ENCODE data around the gene CTBP2.

The CTBP2 gene

DNA sequence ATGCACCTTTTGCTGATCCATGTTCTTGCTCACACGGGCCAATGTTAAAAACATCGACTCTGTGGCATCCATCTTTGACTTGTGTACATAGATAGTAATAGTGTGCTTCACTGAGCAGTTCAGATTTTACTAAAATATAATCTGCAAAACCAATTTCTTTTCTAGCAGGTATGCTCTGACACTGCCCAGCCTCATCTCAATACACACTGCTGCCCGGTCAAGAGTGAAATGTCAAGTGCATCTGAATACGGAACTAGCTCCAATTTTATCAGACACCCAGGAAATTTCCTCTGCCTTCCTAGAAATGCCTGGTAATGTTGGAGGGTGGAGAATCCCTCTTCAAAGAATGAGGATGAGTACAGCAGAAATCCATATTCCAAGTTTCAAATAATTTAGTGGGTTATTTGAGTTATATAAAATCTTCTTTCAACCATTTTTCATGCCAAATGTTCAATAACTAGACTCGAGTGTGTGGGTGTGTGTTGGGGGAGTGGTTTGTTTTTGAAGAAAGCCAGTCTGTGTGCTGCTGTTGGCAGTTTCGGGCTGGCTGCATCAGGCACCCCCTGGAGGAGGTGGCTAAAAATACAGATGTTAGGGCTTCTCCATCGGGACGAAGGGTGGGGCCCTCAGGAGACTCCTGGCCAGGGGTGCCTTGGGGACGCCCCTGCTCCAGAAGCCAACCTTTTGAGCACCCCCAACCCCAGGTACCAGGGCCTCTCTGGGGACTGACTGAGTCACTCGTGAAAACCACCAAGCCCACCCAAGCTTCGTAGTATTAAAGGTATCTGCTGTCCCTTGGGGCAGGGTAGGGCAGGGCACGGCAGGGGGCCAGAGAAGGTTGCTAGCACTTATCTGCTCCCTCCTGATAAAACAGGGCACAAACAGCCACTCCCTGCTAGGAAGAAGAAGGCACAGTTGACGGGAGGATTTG lies 15.4 kb downstream of the CTBP2 start:
- no peak for DNase-seq (ENCODE audit: low spot score)

DNA sequence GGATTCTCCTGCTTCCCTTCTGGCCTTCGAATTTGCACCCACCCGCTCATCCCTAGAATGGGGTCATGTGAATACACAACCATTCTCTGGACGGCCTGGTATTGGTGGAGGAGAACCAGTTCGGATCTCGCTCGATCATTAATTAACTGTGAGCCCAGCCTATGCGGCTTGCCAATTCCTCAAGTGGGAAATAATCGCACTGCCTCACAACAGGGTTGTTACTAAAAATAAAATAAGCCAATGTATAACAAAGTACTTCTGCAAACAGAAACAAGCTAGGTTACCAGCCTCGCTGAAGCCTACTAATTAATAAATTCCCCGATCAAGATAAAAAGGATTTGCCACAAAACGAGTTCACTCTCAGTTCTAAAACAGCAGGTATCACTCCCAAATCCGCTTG lies 16.2 kb downstream of the CTBP2 start:
- no peak for DNase-seq (ENCODE audit: low spot score)

DNA sequence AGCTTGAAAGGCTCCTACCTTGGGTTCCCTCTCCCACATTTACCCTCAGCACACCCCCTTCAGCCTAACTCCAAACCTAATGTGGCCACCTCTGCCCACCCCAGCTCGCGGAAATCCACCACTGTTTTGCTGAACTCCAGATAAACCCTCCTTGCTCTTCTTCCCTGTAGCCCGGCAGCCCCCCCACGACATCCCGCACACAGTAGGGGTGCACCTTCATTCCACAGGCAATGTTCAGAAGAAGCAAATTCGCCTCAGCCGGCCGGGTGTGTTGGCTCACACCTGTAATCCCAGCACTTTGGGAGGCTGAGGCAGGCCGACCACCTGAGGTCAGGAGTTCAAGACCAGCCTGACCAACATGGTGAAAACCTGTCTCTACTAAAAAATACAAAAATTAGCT lies 17.4 kb downstream of the CTBP2 start:
- DNase-seq (ENCODE audit: low spot score): no peak

DNA sequence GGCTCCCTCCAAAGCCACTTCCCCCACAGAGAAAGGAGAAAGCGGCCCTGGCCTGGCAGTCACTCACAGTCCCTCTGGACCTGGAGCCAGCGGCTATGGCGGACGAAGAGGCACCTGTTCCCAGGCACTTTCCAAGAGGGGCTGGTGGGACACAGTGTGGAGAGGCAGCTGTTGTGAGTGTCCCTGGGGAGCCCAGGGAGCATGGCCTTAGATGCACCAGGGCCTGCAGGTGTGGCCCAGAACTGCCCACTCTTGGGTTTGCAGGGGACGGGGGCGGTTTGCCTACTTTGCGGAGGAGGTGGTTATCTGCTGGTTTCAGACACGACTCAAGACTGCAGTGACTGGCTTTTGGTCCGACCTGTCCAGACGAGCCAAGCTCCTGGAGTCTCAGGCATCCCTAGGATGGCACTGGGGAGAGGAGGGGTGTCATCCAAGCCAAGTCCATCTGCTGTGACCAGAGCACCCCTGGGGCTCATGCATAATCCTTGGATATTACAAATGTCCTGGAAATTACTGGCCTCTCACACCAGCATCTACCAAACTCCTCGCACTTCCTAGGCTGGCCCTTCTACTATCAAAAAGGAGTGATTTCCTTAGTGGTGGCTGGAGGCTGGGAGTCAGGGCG lies 18.4 kb downstream of the CTBP2 start:
- no peak for DNase-seq (ENCODE audit: low spot score)

- no peak for DNase-seq (ENCODE audit: low spot score)
These were observed 19.1 kb downstream of the CTBP2 start for GRCh38 chr10:125141150-125141859.

DNA sequence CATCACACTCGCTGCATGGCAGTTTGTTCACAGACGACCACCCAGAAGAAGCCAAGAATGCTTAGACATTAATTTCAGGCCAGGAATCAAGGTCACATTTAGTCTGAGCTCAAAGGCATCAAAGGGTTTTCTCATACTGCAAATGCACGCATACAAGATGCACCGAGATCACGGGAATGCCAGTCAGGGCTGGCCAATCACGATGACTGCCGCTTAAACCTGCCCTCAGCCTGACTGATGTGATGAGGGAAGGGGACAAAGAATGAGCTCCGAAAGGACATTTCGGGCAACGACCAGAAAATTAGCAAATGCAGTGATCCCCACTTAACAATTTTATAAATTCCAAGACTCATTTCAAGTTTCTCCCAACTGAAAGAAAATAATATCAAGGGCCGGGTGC lies 20.2 kb downstream of the CTBP2 start:
- no peak for DNase-seq (ENCODE audit: low spot score)

- no peak for DNase-seq (ENCODE audit: low spot score)
These were observed 22.5 kb downstream of the CTBP2 start for GRCh38 chr10:125137601-125138438.

GRCh38 chr10:125136087-125136486 lies 24.3 kb downstream of the CTBP2 start:
- DNase-seq (ENCODE audit: low spot score): no peak

- no peak for DNase-seq (ENCODE audit: low spot score)
These were observed 24.7 kb downstream of the CTBP2 start for GRCh38 chr10:125135771-125136035.

- DNase-seq (ENCODE audit: low spot score): no peak
These were observed 25.2 kb downstream of the CTBP2 start for GRCh38 chr10:125134916-125135770.

DNA sequence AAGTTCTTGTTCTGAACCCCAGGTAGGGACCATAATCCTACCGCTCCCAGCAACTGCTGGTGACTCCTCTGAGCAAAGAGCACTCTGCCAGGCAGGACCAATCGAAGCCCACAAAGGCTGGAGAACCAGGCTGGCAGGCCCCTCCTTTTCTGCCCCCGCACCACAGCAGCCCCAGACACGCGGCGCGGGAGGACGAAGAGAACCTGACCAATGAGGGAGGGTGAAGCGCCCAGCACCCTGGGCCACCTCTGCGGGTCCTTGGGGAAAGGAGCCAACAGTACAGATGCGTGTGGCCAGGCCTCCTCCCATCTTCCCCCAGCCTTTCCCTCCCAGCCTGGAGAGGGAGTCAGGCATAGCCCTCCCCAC lies 25.9 kb downstream of the CTBP2 start:
- no peak for DNase-seq (ENCODE audit: low spot score)

DNA sequence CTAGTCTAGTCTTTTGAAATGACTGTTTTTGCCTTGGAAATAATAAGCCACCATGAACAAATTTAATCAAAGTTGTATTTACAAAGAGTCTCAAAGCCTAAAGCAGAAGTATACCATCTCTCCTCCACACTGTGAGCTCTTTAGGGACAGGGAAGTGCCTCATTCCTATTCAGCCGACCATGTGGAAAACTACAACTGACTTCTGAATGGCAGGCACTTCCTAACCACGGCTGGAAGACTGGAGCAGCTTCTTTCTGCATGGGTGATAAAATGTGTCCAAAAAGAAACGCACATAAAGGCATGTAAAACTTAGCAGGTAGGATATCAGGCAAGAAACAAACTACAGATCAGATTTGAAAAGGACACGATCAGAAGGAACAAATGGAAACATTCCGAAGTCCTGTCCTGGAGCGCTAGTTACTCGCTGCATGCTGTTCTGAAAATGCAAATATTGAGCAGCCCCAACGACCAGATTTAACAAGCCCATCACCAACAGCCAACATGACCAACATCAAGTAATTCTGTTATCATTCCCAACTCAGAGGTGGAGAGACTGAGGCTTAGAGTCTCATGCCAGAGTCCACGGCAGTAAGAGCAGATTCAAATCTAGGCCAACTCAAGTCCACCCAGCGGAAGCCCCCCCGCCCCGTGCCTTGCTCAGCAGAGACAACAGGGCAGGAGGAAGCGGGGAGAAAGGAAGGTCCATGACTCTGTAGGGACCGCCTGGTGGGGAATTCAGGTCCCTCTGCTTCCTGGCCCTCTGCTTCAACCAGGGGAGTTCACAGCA lies 26.5 kb downstream of the CTBP2 start:
- no peak for DNase-seq (ENCODE audit: low spot score)

DNA sequence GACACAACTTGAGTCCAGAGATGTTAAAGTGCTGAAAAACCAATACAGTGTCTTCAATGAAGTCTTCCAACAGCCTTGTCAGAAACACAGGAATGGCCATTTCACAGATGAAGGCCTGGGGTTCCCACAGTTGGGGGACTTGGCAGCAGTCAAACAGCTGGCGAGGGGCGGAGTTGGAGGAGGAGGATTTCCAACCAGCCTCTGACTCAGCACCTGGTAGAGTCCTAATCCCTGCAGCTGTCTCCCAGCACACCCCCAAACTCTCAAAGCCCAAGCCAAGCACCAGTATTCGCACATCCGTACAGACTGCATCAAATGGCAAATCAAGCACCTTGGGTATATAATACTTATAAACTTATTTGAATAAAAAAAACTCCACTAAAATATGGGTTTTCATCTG lies 28.0 kb downstream of the CTBP2 start:
- no peak for DNase-seq (ENCODE audit: low spot score)

DNA sequence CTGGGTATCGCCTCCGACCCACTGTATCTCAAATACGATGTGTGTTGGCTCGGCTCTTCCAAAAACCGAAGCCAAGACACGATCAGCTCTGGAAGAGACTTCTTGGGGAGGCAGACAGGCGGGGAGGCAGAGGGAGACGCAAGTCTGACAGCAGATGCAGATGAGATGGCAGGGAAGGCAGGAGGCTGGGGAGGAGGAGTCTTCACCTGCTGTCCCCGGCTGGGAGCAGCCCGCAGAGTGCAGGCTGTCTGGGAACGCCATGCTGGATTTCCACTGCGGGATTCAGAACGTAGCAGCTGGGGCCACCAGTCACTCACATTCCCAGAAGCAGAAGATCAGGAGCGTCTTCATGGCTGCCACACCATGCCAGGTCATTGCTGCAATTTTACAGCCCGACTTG lies 29.4 kb downstream of the CTBP2 start:
- DNase-seq (ENCODE audit: low spot score): no peak

- DNase-seq (ENCODE audit: low spot score): no peak
These were observed 30.1 kb downstream of the CTBP2 start for GRCh38 chr10:125130260-125130659.

GRCh38 chr10:125129076-125129458 lies 31.3 kb downstream of the CTBP2 start:
- DNase-seq (ENCODE audit: low spot score): no peak

DNA sequence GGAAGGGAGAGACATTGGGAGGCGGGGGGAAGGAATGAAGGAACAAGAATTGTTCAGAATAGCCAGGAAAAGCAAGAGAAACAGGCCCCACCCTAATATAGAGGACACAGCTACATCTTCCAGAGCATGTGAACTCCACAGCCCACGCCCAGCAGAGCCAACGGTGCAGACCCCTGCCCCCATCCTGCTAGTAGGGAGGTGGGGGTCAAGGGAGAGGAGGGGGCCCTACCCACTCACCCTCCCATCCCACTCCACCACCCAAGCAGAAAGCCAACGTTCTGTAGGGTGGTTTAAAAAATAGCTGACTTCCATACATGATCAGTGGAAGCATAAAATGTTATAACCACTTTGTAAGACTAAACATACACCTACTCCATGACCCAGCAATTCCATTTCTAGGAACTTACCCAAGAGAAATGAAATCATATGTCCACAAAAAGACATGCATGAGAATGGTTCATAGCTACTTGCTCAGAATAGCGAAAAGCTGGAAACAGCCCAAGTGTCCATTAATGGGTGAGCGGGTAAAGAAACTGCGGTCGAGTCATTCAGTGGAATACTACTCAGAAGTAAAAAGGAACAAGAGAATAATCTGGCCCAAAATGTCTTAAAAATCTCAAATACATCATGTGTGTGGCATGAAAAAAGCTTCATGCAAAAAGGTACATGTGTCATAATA lies 31.8 kb downstream of the CTBP2 start:
- no peak for DNase-seq (ENCODE audit: low spot score)

DNA sequence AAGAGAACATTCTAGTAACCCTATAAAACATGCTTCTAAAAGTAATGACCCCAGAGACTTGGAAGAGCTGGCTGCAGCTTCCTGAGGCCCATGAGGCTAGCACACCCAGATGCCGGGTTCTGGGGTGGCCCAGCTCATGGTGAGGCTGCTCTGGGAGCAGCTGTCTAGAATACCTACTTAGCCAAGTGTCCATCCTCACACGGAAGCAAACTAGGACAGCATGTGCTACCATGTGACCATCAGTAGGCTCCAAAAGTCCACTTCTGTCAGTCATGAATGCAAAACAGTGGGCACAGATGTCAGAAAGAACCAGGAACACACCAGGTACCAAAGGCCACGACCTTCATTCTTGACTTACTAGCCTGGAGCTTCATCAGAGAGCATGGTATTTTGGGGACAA lies 32.4 kb downstream of the CTBP2 start:
- DNase-seq (ENCODE audit: low spot score): no peak

DNA sequence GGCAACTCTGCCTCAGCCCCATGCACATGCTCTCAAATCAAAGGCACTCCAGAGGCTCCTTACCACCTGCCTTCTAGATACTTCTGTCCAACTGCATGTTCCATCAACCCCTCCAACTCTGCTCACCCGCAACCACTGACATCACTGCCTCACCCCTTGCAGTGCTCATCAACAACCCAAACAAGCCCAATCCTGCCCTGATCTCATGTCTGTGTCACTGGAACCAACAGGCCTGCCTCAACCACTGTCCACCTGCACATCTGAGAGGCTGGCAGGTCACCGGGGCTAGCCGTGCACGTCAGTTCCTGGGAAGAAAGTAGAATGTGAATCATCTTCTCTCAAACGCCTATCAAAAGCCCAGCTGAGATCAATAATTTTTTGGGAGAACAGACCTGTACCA lies 33.3 kb downstream of the CTBP2 start:
- no peak for DNase-seq (ENCODE audit: low spot score)
